ENCODE results near the gene TRAPPC2. TPM values are rescaled to one million over a fixed set of nuclear protein-coding genes. Genes with fewer than 3 reads are reported as not detected.

The TRAPPC2 gene
- total and polyA plus RNA-seq, 9 of the 15 experiments (the other 6 are each of a cell fraction or from before 2014, with no cell fraction given) = 10.3 to 30.6 (median 18.6) TPM

DNA sequence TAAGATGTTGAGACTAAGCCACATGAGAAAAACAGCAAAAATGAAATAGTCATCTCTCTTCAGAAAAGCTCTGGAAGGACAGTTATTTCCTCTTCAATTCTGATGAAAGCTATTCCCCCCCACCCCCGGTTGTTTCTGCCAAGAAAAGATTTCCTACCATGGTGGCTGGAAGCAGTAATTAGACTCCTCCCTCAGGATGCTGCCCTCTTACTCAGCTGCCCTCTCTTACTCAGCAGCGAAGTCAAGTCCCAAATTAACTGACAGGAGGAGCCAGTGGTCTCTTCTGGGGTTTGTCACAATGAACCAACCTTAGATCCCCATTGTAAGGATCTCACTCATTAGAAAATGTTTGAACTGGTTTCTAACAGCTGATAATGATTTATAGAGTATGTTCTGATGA is 44.5 kb upstream of the TRAPPC2 start:
- Histone ChIP-seq H3K27me3 (ENCODE audit: control insufficient read depth in 2 of 2, insufficient read depth in 2 of 2, low read length in 2 of 2) (peaks cover 6 to 23% of the 10 kb centered on the region in 2 experiments; a peak in 4 of 5 replicates), H4K20me1 (replicated peaks; ENCODE audit: control insufficient read depth, insufficient read depth, low read length) (no peaks in the 10 kb centered on the region), H3K27ac (ENCODE audit: extremely low read depth, low read depth, low read length) (no peak overlapping the region), H3K9me3 (replicated peaks; ENCODE audit: control insufficient read depth, insufficient read depth, low read depth, low read length) (no peaks in the 10 kb centered on the region), H3K9ac (ENCODE audit: insufficient read depth in 1 of 2, low read depth in 2 of 2, low read length in 2 of 2) (no peak overlapping the region), H3K4me1 (replicated peaks in 1 of 2; ENCODE audit: control insufficient read depth in 2 of 2, insufficient read depth in 2 of 2, low read length in 2 of 2) (no peaks in the 10 kb centered on the region), H3K4me3 (no peak overlapping the region), H3K9me1 (ENCODE audit: control insufficient read depth, insufficient read depth, low read length) (no peaks in the 10 kb centered on the region), H3K4me2 (ENCODE audit: insufficient read depth, low read length) (no peak overlapping the region), H3K79me2 (ENCODE audit: control insufficient read depth, insufficient read depth, low read length) (no peaks in the 10 kb centered on the region), H2AFZ (ENCODE audit: low read depth, low read length) (no peak overlapping the region), H3K36me3 (ENCODE audit: control insufficient read depth, insufficient read depth, low read length) (peaks cover 7% of the 10 kb centered on the region; the same call in 1 of the 3 replicates)
- intact Hi-C loops (cut with micrococcal nuclease) = no loop called here
- no TSS peak for BruUV-seq (replicated peaks)
- ChIA-PET POLR2A (no interaction called here), CTCF (ENCODE audit: low intra/inter-chr PET ratio) (no interaction called here)
- FAIRE-seq (no peak), ATAC-seq (no peak), DNase-seq (ENCODE audit: extremely low read depth in 1 of 4, low spot score in 3 of 4) (no peak)
- 6% methylated on average over 2 of the region's 2 CpGs for WGBS (ENCODE audit: insufficient coverage, low coverage, missing lambda C conversion rate)
- TF ChIP-seq TRIM25 (IDR thresholded peaks at IDR 0.05; ENCODE audit: borderline replicate concordance) = no peak
- TF ChIP-seq CTBP1 (IDR thresholded peaks at IDR 0.05; ENCODE audit: borderline replicate concordance) = no peak
- TF ChIP-seq ZNF695 (CRISPR knock-in tag; IDR thresholded peaks at IDR 0.05) = no peak
- TF ChIP-seq, protein P1, sequence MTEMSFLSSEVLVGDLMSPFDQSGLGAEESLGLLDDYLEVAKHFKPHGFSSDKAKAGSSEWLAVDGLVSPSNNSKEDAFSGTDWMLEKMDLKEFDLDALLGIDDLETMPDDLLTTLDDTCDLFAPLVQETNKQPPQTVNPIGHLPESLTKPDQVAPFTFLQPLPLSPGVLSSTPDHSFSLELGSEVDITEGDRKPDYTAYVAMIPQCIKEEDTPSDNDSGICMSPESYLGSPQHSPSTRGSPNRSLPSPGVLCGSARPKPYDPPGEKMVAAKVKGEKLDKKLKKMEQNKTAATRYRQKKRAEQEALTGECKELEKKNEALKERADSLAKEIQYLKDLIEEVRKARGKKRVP (CRISPR knock-in tag; IDR thresholded peaks at IDR 0.05) = no peak
- in situ Hi-C loops (cut with MboI) = no loop called here

All from K562 (cell line).